GM21526 (cell line): ENCODE measurements around the gene ARHGAP40.

Experiments
- ATAC-seq: cut with Tn5 transposase; IDR thresholded peaks from one replicate; pipeline ENCODE4 v1.9.1; 2021; ENCODE audit warnings: moderate library complexity; ENCODE audit not compliant: unreplicated experiment, low FRiP score

Gene ARHGAP40

GRCh38 chr20:38673261-38673660 lies 71.7 kb downstream of the ARHGAP40 start:
- ATAC-seq, result no peak

- ATAC-seq, result no peak
Observed at GRCh38 chr20:38673725-38674091, 72.1 kb downstream of the ARHGAP40 start.

GRCh38 chr20:38674092-38674764 lies 72.6 kb downstream of the ARHGAP40 start:
- no peak for ATAC-seq

- ATAC-seq, result no peak
Observed at GRCh38 chr20:38674765-38675133, 73.1 kb downstream of the ARHGAP40 start.

- no peak for ATAC-seq
Observed at GRCh38 chr20:38676576-38676975, 75.0 kb downstream of the ARHGAP40 start.

- ATAC-seq, result no peak
Observed at GRCh38 chr20:38680500-38681306, 79.1 kb downstream of the ARHGAP40 start.

GRCh38 chr20:38685271-38685670 lies 83.7 kb downstream of the ARHGAP40 start:
- ATAC-seq, result no peak

- ATAC-seq, result no peak
Observed at GRCh38 chr20:38685853-38686473, 84.4 kb downstream of the ARHGAP40 start.

GRCh38 chr20:38692436-38693411 lies 91.1 kb downstream of the ARHGAP40 start:
- ATAC-seq, result no peak

- ATAC-seq, result no peak
Observed at GRCh38 chr20:38697306-38697705, 95.7 kb downstream of the ARHGAP40 start.

- ATAC-seq, result no peak
Observed at GRCh38 chr20:38698541-38698940, 96.9 kb downstream of the ARHGAP40 start.

GRCh38 chr20:38700141-38700540 lies 98.5 kb downstream of the ARHGAP40 start:
- no peak for ATAC-seq
